HepG2 (cell line): ENCODE data around the gene CLASP1. TPM values are rescaled to one million over a fixed set of nuclear protein-coding genes. Genes with fewer than 3 reads are reported as not detected.

ENCODE experiments used
- ATAC-seq: fragments of 200-7000 bp; cut with Tn5 transposase; 3 replicates; pipeline ENCODE4 v1.9.1; 2020; ENCODE audit warnings: mild to moderate bottlenecking, moderate library complexity
- BruUV-seq: library from RNA; stranded (reverse); fragments of 400-500 nt; replicated peaks from 2 replicates; lab custom pipeline; 2021; lab: Mats Ljungman, UMichigan
- CTCF ChIA-PET: fragments of 300-600 bp; formaldehyde crosslinking; extraction: SDS; loops from one replicate; lab custom pipeline; 2021; ENCODE audit warnings: low total read pairs, inconsistent platforms, low intra/inter-chr PET ratio; lab: Yijun Ruan, JAX
- POLR2A ChIA-PET: fragments of 350-600 bp; sonication (Branson Sonifier 250); formaldehyde crosslinking; loops from one replicate; lab custom pipeline; 2020; ENCODE audit warnings: antibody characterized with exemption, inconsistent platforms; lab: Yijun Ruan, JAX
- DNase-seq: peaks from one replicate; pipeline ENCODE4 v3.0.0-alpha.2; 2015; ENCODE audit warnings: low spot score
- FAIRE-seq: peaks from 3 replicates; lab custom pipeline; 2011; peaks lifted over from hg19 to GRCh38; lab: Jason Lieb, UNC
- H2AFZ ChIP-seq: one replicate; pipeline ENCODE4 v1.6.1; 2011; ENCODE audit warnings: low read length, inconsistent platforms
- H3K27ac ChIP-seq: fragments of 300-600 bp; 3 replicates; pipeline ENCODE4 v1.8.0; 2011; ENCODE audit warnings: mixed run types, mild to moderate bottlenecking, mixed read lengths, low read length, inconsistent platforms; ENCODE audit not compliant: insufficient read depth; ENCODE audit errors: extremely low read length
- H3K27me3 ChIP-seq, 2 experiments: fragments of 200-600 bp in 1 of 2; 2 replicates in 1 of 2; 3 replicates in 1 of 2; pipeline versions ENCODE4 v1.6.0 to v1.8.0; 2011; ENCODE audit warnings: low read length in 2 of 2, mild to moderate bottlenecking in 2 of 2, moderate library complexity in 2 of 2, inconsistent platforms in 1 of 2; ENCODE audit not compliant: insufficient read depth in 2 of 2, control insufficient read depth in 1 of 2
- H3K36me3 ChIP-seq, 2 experiments: fragments of 200-600 bp in 1 of 2; replicated peaks in 1 of 2; 2 replicates in 1 of 2; 3 replicates in 1 of 2; pipeline versions ENCODE4 v1.5.1 to v1.8.0; 2011; ENCODE audit warnings: low read length in 2 of 2, inconsistent platforms in 1 of 2; ENCODE audit not compliant: insufficient read depth in 2 of 2, control insufficient read depth in 1 of 2
- H3K4me1 ChIP-seq: 2 replicates; pipeline ENCODE4 v1.5.1; 2012; ENCODE audit warnings: low read length, inconsistent platforms; ENCODE audit not compliant: insufficient read depth
- H3K4me2 ChIP-seq: 2 replicates; pipeline ENCODE4 v1.6.0; 2011; ENCODE audit warnings: low read depth, low read length, inconsistent platforms
- H3K4me3 ChIP-seq, 3 experiments: fragments of 200-600 bp in 1 of 3; sonication (generic), shearing (Covaris generic) in 1 of 3; replicated peaks in 1 of 3; 2 replicates each; pipeline ENCODE4 v1.5.1; 2011 to 2016; ENCODE audit warnings: low read length in 3 of 3, inconsistent platforms in 2 of 3, low read depth in 2 of 3, mild to moderate bottlenecking in 2 of 3, control low read depth in 1 of 3, mixed read lengths in 1 of 3; ENCODE audit not compliant: insufficient read depth in 1 of 3
- H3K79me2 ChIP-seq: one replicate; pipeline ENCODE4 v1.6.1; 2011; ENCODE audit warnings: low read length, inconsistent platforms; ENCODE audit not compliant: insufficient read depth
- H3K9ac ChIP-seq: 2 replicates; pipeline ENCODE4 v1.6.0; 2011; ENCODE audit warnings: mild to moderate bottlenecking, low read depth, low read length, inconsistent platforms; ENCODE audit not compliant: insufficient read depth
- H3K9me3 ChIP-seq: 2 replicates; pipeline ENCODE4 v1.5.1; 2012; ENCODE audit warnings: mild to moderate bottlenecking, low read length
- H4K20me1 ChIP-seq: 2 replicates; pipeline ENCODE4 v1.6.0; 2011; ENCODE audit warnings: inconsistent platforms, mild to moderate bottlenecking, low read length, moderate library complexity; ENCODE audit not compliant: insufficient read depth
- FOXA3 ChIP-seq: IDR thresholded peaks from 2 replicates; pipeline ENCODE4 v1.6.1; 2016; ENCODE audit warnings: missing genetic modification reagents, missing compliant biosample characterization
- HNRNPH1 ChIP-seq: fragments of 200-400 bp; formaldehyde crosslinking; optimal IDR thresholded peaks from 2 replicates; pipeline ENCODE3; 2017; ENCODE audit warnings: mild to moderate bottlenecking, low read depth, low read length
- MIER2 ChIP-seq: IDR thresholded peaks from 2 replicates; pipeline ENCODE4 v1.6.1; 2016; ENCODE audit warnings: missing biosample characterization, missing genetic modification reagents
- MTF2 ChIP-seq: sonication (generic); formaldehyde crosslinking; IDR thresholded peaks from 2 replicates; pipeline ENCODE4 v1.5.0; 2020; ENCODE audit warnings: missing genetic modification reagents, borderline replicate concordance
- NCOA2 ChIP-seq: sonication (generic); formaldehyde crosslinking; IDR thresholded peaks from 2 replicates; pipeline ENCODE4 v1.8.0; 2022; ENCODE audit warnings: inconsistent platforms
- TAF1 ChIP-seq: sonication (generic); formaldehyde crosslinking; IDR thresholded peaks from 2 replicates; pipeline ENCODE4 v1.4.0; 2020; ENCODE audit warnings: missing genetic modification reagents
- TFDP1 ChIP-seq: IDR thresholded peaks from 2 replicates; pipeline ENCODE4 v1.6.1; 2016; ENCODE audit warnings: missing compliant biosample characterization, missing genetic modification reagents, borderline replicate concordance
- ZFX ChIP-seq: sonication (generic); formaldehyde crosslinking; IDR thresholded peaks from 2 replicates; pipeline ENCODE4 v1.4.0; 2020; ENCODE audit warnings: mild to moderate bottlenecking, low read depth, missing genetic modification reagents, moderate library complexity
- ZNF225 ChIP-seq: sonication (generic); formaldehyde crosslinking; IDR thresholded peaks from 2 replicates; pipeline ENCODE4 v1.4.0; 2020; ENCODE audit warnings: mild to moderate bottlenecking, missing genetic modification reagents
- ZNF232 ChIP-seq: sonication (generic); formaldehyde crosslinking; IDR thresholded peaks from 2 replicates; pipeline ENCODE4 v1.4.0; 2020; ENCODE audit warnings: missing genetic modification reagents, borderline replicate concordance
- ZNF501 ChIP-seq: sonication (generic); formaldehyde crosslinking; IDR thresholded peaks from 2 replicates; pipeline ENCODE4 v1.5.1; 2020; ENCODE audit warnings: mild to moderate bottlenecking, moderate library complexity, missing genetic modification reagents
- ZNF503 ChIP-seq: sonication (generic); formaldehyde crosslinking; IDR thresholded peaks from 2 replicates; pipeline ENCODE4 v1.4.0; 2020; ENCODE audit warnings: missing genetic modification reagents
- ZNF792 ChIP-seq: IDR thresholded peaks from 2 replicates; pipeline ENCODE4 v1.6.1; 2016
- ZSCAN21 ChIP-seq: sonication (generic); formaldehyde crosslinking; IDR thresholded peaks from 2 replicates; pipeline ENCODE4 v1.8.0; 2022; ENCODE audit warnings: mild to moderate bottlenecking, missing genetic modification reagents, moderate library complexity, borderline replicate concordance
- WGBS: methylation state at CpG from one replicate; pipeline ENCODE4 v1.1.6; 2017; ENCODE audit warnings: low lambda C conversion rate; 5-methylcytosine and 5-hydroxymethylcytosine counted together
- in situ Hi-C: cut with HindIII; loops from 2 replicates; pipeline ENCODE4 v1.10.0; 2017; ENCODE audit warnings: low pct_unique_long_range_greater_than_20kb; ENCODE audit not compliant: extremely low pct_ligation_motif_present
- intact Hi-C: fragments of 100-400 bp; cut with micrococcal nuclease; formaldehyde crosslinking; loops from one replicate; pipeline ENCODE4 v1.10.0; 2022; ENCODE audit not compliant: unreplicated experiment
- polyA plus RNA-seq, 8 experiments: library from polyadenylated mRNA; depleted of rRNA in 3 of 8; stranded (reverse) in 7 of 8; unstranded in 1 of 8; fragments of >200 nt; fragmentation: Illumina TruSeq in 4 of 8; extraction: Trizol in 4 of 8; gene quantifications; 2 replicates each; pipeline versions ENCODE4 v1.2.1 to v1.2.3, GENCODE V29; 2011 to 2016; ENCODE audit warnings: low read depth in 4 of 8, missing spikeins in 1 of 8, mixed read lengths in 1 of 8; ENCODE audit not compliant: insufficient read depth in 1 of 8
- total RNA-seq, 5 experiments: library from RNA; depleted of rRNA; stranded (reverse); fragments of >200 nt; fragmentation: Illumina TruSeq; extraction: Trizol; gene quantifications; 2 replicates each; pipeline ENCODE4 v1.2.3, GENCODE V29; 2016; ENCODE audit warnings: low read depth in 1 of 5
- TF ChIP-seq, protein P1 (sequence below): sonication (generic); formaldehyde crosslinking; IDR thresholded peaks from 2 replicates; pipeline ENCODE4 v1.9.0; 2021; ENCODE audit warnings: missing genetic modification reagents, mild to moderate bottlenecking, borderline replicate concordance
- TF ChIP-seq, protein P2 (sequence below): sonication (generic); formaldehyde crosslinking; IDR thresholded peaks from 2 replicates; pipeline ENCODE4 v1.5.0; 2020; ENCODE audit warnings: mild to moderate bottlenecking, low read depth, missing genetic modification reagents, borderline replicate concordance

CLASP1 gene
- total and polyA plus RNA-seq, 2 of the 13 experiments (the other 11 are each of a cell fraction or from before 2014, with no cell fraction given) = 11.7 to 47.9 TPM

GRCh38 chr2:121625953-121626352, 23.3 kb downstream of the CLASP1 start:
- no peak overlapping the region for H3K27ac ChIP-seq
- FAIRE-seq = no peak
- in situ Hi-C loops = no loop called here
- H3K9me3 ChIP-seq = no peaks in the 10 kb centered on the region
- no peak for ATAC-seq
- no peaks in the 10 kb centered on the region for H4K20me1 ChIP-seq
- peaks cover 10% of the 10 kb centered on the region; the same call in 1 of the 2 replicates for H3K4me1 ChIP-seq
- no peaks in the 10 kb centered on the region for H3K27me3 ChIP-seq
- no peak overlapping the region for H3K4me3 ChIP-seq
- no peak for DNase-seq
- intact Hi-C loops = no loop called here
- H2AFZ ChIP-seq = no peak overlapping the region
- 94% methylated on average over 3 of the region's 3 CpGs for WGBS
- no peak overlapping the region for H3K9ac ChIP-seq
- TF ChIP-seq TAF1 (CRISPR knock-in tag) (no peak), ZSCAN21 (CRISPR knock-in tag) (no peak), MIER2 (CRISPR knock-in tag) (no peak), NCOA2 (CRISPR knock-in tag) (no peak), TFDP1 (CRISPR knock-in tag) (no peak), ZNF501 (CRISPR knock-in tag) (no peak), ZNF503 (CRISPR knock-in tag) (no peak), ZNF792 (CRISPR knock-in tag) (no peak), ZNF225 (no peak), ZNF232 (no peak), MTF2 (CRISPR knock-in tag) (no peak), HNRNPH1 (no peak), ZFX (CRISPR knock-in tag) (no peak), FOXA3 (CRISPR knock-in tag) (no peak)
- TF ChIP-seq, protein P1, sequence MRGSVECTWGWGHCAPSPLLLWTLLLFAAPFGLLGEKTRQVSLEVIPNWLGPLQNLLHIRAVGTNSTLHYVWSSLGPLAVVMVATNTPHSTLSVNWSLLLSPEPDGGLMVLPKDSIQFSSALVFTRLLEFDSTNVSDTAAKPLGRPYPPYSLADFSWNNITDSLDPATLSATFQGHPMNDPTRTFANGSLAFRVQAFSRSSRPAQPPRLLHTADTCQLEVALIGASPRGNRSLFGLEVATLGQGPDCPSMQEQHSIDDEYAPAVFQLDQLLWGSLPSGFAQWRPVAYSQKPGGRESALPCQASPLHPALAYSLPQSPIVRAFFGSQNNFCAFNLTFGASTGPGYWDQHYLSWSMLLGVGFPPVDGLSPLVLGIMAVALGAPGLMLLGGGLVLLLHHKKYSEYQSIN (CRISPR knock-in tag) = no peak
- TF ChIP-seq, protein P2, sequence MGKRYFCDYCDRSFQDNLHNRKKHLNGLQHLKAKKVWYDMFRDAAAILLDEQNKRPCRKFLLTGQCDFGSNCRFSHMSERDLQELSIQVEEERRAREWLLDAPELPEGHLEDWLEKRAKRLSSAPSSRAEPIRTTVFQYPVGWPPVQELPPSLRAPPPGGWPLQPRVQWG (CRISPR knock-in tag) = no peak
- ChIA-PET POLR2A (no interaction called here), CTCF (no interaction called here)
- H3K4me2 ChIP-seq = no peak overlapping the region
- H3K36me3 ChIP-seq = no peaks in the 10 kb centered on the region; a peak in 2 of 5 replicates
- no TSS peak for BruUV-seq
- H3K79me2 ChIP-seq = peaks cover 87% of the 10 kb centered on the region
